ENCODE results near the gene RINT1.
A peak's percentile ranks its signal among the peaks of the same experiment; 100 is the strongest.
"Not testable (repeated sequence)": the region's sequence is repeated elsewhere in the genome, so short reads cannot be mapped to it uniquely, and the experiment has no call there.

RINT1 gene

DNA sequence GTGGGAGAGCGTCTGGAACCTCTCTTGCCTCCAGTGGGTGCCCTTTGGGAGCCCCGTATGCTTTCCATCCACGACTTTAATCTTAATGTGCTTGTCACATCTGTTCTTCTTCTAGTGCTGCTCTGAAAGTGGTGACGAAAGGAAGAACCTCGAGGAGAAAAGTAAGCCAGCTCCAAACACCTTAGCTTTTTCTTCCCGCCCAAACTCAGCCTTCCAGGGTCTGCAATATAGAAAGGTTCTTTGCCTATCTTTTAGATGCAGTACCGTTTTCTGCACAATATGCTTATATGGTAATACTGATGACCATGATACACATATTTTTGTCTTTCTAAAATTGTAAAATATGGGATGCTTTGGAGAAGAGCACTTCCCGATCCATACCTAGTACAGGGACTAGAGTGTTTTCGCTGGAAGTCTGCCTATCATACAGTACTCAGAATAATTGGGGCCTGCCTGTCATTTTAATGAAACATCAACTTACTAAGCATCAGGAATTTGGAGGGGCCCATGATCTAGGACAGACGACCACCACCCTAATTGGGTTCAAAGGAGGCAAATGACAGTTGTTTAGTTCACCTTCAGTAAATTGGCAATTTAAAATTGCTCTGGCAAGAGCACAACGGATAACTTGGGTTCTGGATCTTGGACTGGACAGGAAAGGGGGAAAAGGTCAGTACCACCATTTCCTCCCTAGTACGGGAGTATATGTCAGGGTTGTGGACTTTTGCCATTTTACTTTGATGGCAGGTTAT, 884 bp downstream of the RINT1 start:
- no peak for DNase-seq (ENCODE audit: low spot score)

- no peak for DNase-seq (ENCODE audit: low spot score)
These were observed 6.3 kb downstream of the RINT1 start for GRCh38 chr7:105538339-105538738.

DNA sequence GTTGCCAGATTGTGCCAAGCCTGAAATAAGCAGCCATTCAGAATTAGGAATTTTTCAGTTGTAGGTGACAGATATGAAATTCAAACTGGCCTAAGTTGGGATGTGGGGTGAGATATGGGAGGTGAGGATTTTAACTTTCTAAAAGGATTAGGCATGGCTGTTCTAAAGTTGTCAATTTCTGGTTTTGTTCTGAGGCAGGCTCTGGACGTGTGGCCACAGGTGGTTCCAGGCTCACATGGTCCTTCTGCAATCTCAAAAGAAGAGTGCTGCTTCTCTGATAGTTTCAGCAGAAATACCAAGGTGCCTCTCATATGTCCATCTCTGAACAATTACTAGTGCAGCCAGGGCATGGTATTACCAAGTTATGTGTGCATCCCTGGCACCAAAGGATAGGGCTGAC, 27.9 kb downstream of the RINT1 start:
- DNase-seq (ENCODE audit: low spot score) = no peak

GRCh38 chr7:105565190-105565589, 33.2 kb downstream of the RINT1 start:
- no peak for DNase-seq (ENCODE audit: low spot score)

DNA sequence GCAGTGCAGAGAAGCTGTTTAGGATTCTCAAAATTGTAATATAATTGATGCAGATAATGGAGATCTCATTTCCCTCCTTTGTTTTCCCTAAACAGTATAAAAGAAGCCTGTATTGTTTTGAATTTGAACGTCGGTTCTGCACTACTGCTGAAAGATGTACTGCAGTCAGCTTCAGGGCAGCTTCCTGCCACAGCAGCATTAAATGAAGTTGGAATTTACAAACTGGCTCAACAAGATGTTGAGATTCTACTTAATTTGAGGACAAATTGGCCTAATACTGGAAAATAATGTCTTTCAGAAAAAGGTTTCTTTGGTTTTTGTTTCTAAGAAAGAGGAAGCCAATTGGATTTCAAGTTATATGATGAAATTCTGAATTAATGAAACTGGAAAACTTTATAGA, 35.0 kb downstream of the RINT1 start:
- no peak for DNase-seq (ENCODE audit: low spot score)

DNA sequence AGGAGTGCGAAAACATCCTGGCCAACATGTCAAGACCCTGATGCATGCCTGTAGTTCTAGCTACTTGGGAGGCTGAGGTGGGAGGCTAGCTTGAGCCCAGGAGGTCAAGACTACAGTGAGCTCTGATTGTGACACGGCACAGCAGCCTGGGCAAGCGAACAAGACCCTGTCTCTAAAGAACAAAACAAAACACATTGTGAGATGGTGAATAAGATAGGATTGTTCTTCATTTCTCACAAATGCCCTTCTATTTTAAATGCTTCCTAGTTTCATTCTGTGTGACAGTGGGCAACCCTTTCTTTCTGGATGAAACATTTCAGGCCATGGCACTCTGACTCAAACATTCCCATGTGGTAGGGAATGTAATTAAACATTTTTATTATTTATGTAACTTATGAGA, 35.8 kb downstream of the RINT1 start:
- no peak for DNase-seq (ENCODE audit: low spot score)

- no peak for DNase-seq (ENCODE audit: low spot score)
These were observed 39.9 kb downstream of the RINT1 start for GRCh38 chr7:105571891-105572290.

DNA sequence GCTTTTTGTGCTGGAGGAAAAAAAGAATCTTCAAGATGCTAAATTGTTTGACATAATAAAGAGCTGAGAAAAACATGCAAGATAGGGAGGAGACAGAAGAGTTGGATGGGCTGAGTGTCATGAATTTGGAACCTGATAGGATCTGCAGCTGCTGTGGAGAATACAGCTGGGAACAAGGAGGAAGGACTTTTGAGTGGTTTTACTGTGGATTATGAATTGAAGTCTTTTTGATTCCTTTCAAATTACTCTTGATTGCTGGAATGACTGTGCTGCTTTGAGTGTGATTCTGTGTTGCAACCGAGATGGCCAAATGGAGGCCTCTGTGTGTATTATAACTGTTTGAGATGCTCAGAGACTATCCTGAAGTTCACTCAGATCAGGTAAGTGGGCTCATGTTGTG, 45.2 kb downstream of the RINT1 start:
- no peak for DNase-seq (ENCODE audit: low spot score)

GRCh38 chr7:105578496-105578895, 46.5 kb downstream of the RINT1 start:
- no peak for DNase-seq (ENCODE audit: low spot score)

DNA sequence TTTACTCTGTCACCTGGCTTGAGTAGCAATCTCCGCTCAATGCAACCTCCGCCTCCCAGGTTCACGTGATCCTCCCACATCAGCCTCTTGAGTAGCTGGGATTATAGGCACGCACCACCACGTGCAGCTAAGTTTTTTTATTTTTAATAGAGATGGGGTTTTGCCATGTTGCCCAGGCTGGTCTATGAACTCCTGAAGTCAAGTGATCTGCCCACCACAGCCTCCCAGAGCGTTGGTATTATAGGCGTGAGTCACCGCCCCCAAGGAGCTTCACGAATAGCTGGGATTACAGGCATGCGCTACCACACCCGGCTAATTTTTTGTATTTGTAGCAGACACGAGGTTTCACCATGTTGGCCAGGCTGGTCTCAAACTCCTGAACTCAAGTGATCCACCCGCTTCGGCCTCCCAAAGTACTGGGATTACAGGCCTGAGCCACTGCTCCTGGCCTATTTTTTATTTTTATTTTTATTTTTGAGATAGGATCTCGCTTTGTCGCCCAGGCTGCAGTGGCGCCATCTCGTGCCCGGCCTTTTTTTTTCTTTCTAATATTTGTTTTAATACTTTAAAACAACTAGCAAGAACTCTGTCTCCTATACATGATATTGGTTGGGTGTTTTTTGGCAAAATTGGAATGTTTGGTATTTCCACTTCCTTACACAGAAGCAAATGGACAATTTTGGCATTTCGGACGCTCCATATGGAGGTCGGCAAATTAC, 48.2 kb downstream of the RINT1 start:
- DNase-seq (ENCODE audit: low spot score) = no peak

DNA sequence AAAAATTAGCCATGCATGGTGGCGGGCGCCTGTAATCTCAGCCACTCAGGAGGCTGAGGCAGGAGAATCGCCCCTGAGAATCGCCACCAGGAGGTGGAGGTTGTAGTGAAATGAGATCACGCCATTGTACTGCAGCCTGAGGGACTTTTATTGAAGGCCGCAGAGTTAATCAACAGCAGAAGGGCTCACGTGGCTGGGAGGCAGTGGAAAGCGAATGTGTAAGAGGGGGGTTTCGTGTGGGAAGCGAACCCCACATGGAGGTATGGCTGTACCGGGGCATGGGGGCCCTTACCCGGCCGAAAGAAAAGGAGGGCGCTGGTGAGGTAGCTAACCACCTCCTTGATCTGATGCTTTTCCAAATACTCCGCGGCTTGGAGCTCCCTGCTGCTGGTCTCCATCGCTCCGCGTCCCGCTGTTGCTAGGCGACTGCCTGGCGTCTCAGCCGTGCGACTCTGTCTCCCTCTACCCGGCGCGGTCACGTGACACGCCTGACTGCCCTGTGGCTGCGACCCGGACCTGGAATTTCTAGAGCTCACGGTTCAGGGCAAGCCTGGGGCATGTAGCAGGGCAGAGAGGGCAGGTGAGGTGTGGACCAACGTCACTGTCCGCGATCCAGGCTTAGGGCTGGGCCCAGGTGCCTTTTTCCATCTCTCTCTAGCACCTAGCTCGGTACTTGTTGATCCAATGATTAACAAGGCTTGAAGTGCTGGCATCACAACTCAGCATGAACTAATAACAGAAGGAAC, 49.2 kb downstream of the RINT1 start, which contains the start of gene EFCAB10:
EFCAB10 (minus strand) TSS at position 428 of the 746 bp plus-strand sequence; CDS start at position 398, 30 bp downstream.
- no peak for DNase-seq (ENCODE audit: low spot score)

DNA sequence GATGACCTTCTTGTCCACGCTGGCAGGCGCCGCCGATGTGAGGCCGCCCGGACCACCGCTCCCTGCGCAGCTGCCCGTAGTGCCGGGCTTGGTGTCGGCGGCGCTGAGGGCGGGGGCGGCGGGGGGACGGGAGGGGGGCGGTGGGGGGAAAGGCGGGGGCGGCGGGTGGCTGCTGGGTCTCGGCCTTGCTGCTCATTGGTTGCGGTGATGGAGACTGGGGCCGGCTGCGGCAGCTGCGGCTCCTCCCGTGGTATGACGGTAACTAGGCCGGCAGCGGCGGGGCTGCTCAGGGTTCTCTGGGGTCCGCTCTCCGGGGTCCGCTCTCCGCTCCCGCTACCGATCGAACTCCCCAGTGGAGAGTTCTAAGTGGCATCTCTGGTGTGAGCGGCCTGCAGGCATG, 51.1 kb downstream of the RINT1 start:
- DNase-seq (ENCODE audit: low spot score) = no peak

GRCh38 chr7:105584165-105584564, 52.2 kb downstream of the RINT1 start:
- DNase-seq (ENCODE audit: low spot score) = no peak

DNA sequence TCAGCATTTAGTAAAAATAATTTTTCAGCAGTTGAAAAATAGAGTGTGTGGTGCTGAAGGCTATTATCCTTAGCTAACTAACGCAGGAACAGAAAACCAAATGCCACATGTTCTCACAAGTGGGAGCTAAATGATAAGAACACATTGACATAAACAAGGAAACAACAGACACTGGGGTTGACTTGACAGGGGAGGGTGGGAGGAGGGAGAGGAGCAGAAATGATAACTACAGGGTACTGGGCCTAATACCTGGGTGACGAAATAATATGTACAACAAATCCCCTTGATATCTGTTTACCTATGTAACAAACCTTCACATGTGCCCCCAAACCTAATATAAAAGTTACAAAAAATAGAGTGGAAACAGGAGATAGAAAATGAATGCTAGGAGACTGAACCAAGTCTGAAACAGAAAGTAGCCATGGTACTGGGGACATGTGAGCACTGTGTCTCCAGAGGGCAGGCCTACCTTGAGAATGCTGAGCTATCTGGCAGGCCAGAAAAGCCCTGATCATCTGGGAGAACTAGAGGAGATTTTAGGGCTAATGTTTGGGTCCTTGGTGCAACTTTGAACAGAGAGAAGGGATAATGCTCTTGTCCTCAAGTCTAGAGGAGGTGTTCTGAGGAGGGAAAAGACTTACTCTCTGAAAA, 54.0 kb downstream of the RINT1 start:
- no peak for DNase-seq (ENCODE audit: low spot score)

GRCh38 chr7:105587909-105588635, 56.1 kb downstream of the RINT1 start:
- peak; percentile 43 for DNase-seq (ENCODE audit: low spot score)

GRCh38 chr7:105589356-105590077, 57.5 kb downstream of the RINT1 start:
- peak; percentile 94 for DNase-seq (ENCODE audit: low spot score)

GRCh38 chr7:105590793-105591192, 58.8 kb downstream of the RINT1 start:
- no peak for DNase-seq (ENCODE audit: low spot score)

- no peak for DNase-seq (ENCODE audit: low spot score)
These were observed 59.5 kb downstream of the RINT1 start for GRCh38 chr7:105591522-105591921.

GRCh38 chr7:105594034-105594433, 62.0 kb downstream of the RINT1 start:
- no peak for DNase-seq (ENCODE audit: low spot score)

DNA sequence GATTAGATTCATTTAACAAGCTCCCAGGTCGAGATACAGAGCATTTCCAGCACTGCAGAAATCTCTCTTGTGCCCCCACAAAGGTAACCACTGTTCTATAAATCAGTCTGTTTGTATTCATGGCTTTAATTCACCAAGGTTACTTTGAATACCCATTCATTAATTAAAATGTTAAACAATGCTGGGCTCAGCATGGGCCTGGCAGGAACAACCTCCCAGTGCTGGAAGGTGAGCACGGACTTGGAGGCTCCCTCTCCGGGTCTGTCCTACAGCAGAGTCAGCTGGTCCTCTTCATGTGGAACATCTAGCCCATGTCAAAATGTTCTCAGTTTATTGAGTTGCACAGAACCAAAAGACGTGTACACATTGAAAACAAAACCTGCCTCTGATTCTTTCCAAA, 64.9 kb downstream of the RINT1 start:
- no peak for DNase-seq (ENCODE audit: low spot score)

GRCh38 chr7:105599080-105599479, 67.1 kb downstream of the RINT1 start:
- DNase-seq (ENCODE audit: low spot score) = not testable (repeated sequence)

Data from NAMALWA (cell line).